WTC11 (cell line): Measurements from ENCODE around the gene CACNA2D1. TPM values are rescaled to one million over a fixed set of nuclear protein-coding genes. Genes with fewer than 3 reads are reported as not detected.

Experiments used
- ATAC-seq: fragments of 200-7000 bp; cut with Tn5 transposase; 2 replicates; pipeline ENCODE4 v1.10.0; 2021; ENCODE audit warnings: mild to moderate bottlenecking, moderate library complexity
- CTCF ChIA-PET: fragments of 300-600 bp; sonication (Branson Sonifier 250); formaldehyde crosslinking; loops from one replicate; lab custom pipeline; 2021; ENCODE audit warnings: antibody characterized with exemption; lab: Charles Lee
- POLR2A ChIA-PET: fragments of 350-600 bp; sonication (Branson Sonifier 250); formaldehyde crosslinking; loops from one replicate; lab custom pipeline; 2021; ENCODE audit warnings: antibody characterized with exemption; lab: Charles Lee
- DNase-seq: peaks from one replicate; pipeline ENCODE4 v3.0.0; 2021; ENCODE audit warnings: low spot score
- H3K27ac Mint-ChIP-seq: 2 replicates; pipeline ENCODE4 v1.8.0; 2021; ENCODE audit warnings: mixed read lengths
- H3K27me3 Mint-ChIP-seq: 2 replicates; pipeline ENCODE4 v1.8.0; 2021; ENCODE audit warnings: low read depth, mild to moderate bottlenecking, moderate library complexity, mixed read lengths
- H3K36me3 Mint-ChIP-seq: 2 replicates; pipeline ENCODE4 v1.8.0; 2021; ENCODE audit warnings: mixed read lengths
- H3K4me1 Mint-ChIP-seq: 2 replicates; pipeline ENCODE4 v1.8.0; 2022; ENCODE audit warnings: mixed read lengths
- H3K4me3 Mint-ChIP-seq: 2 replicates; pipeline ENCODE4 v1.8.0; 2021; ENCODE audit warnings: mild to moderate bottlenecking, moderate library complexity, mixed read lengths
- H3K9me3 Mint-ChIP-seq: 2 replicates; pipeline ENCODE4 v1.8.0; 2021; ENCODE audit warnings: mixed read lengths
- ATF6 ChIP-seq: sonication (generic); formaldehyde crosslinking; IDR thresholded peaks from 2 replicates; pipeline ENCODE4 v1.8.1; 2023; ENCODE audit warnings: mild to moderate bottlenecking, missing genetic modification reagents
- CBFB ChIP-seq: sonication (generic); formaldehyde crosslinking; IDR thresholded peaks from 2 replicates; pipeline ENCODE4 v1.8.1; 2022; ENCODE audit warnings: mild to moderate bottlenecking, low read depth, missing genetic modification reagents
- FOXP1 ChIP-seq: sonication (generic); formaldehyde crosslinking; IDR thresholded peaks from 2 replicates; pipeline ENCODE4 v1.8.0; 2022; ENCODE audit warnings: missing genetic modification reagents, mild to moderate bottlenecking, moderate library complexity, borderline replicate concordance
- GRHL2 ChIP-seq: fragments of 250-450 bp; sonication (Bioruptor Pico); IDR thresholded peaks from 2 replicates; pipeline ENCODE4 v1.8.0; 2022; ENCODE audit warnings: mild to moderate bottlenecking, moderate library complexity; ENCODE audit not compliant: insufficient replicate concordance, severe bottlenecking
- GTF2I ChIP-seq: fragments of 250-450 bp; sonication (Bioruptor Pico); conservative IDR thresholded peaks from 2 replicates; pipeline ENCODE4 v1.4.0; 2021; ENCODE audit warnings: mild to moderate bottlenecking
- HMGXB4 ChIP-seq: sonication (generic); formaldehyde crosslinking; IDR thresholded peaks from 2 replicates; pipeline ENCODE4 v1.8.1; 2023; ENCODE audit warnings: mild to moderate bottlenecking, moderate library complexity, missing genetic modification reagents
- KAT7 ChIP-seq: sonication (generic); formaldehyde crosslinking; IDR thresholded peaks from 2 replicates; pipeline ENCODE4 v1.8.1; 2023; ENCODE audit warnings: missing genetic modification reagents, mild to moderate bottlenecking, borderline replicate concordance
- NFATC4 ChIP-seq: fragments of 250-450 bp; sonication (Bioruptor Pico); IDR thresholded peaks from 2 replicates; pipeline ENCODE4 v1.9.0; 2021; ENCODE audit warnings: mild to moderate bottlenecking
- OVOL2 ChIP-seq: fragments of 250-450 bp; sonication (Bioruptor Pico); IDR thresholded peaks from 2 replicates; pipeline ENCODE4 v1.9.0; 2021; ENCODE audit warnings: mild to moderate bottlenecking, borderline replicate concordance
- SMAD3 ChIP-seq: sonication (generic); formaldehyde crosslinking; IDR thresholded peaks from 2 replicates; pipeline ENCODE4 v1.8.0; 2022; ENCODE audit warnings: missing genetic modification reagents, mild to moderate bottlenecking, borderline replicate concordance
- SOX15 ChIP-seq: fragments of 250-450 bp; sonication (Bioruptor Pico); IDR thresholded peaks from 2 replicates; pipeline ENCODE4 v1.9.0; 2021; ENCODE audit warnings: mild to moderate bottlenecking
- STAT6 ChIP-seq: sonication (generic); formaldehyde crosslinking; conservative IDR thresholded peaks from 2 replicates; pipeline ENCODE4 v1.8.1; 2023; ENCODE audit warnings: mild to moderate bottlenecking, low read depth, missing genetic modification reagents, moderate library complexity
- TEAD1 ChIP-seq: sonication (generic); formaldehyde crosslinking; IDR thresholded peaks from 2 replicates; pipeline ENCODE4 v1.8.0; 2022; ENCODE audit warnings: mild to moderate bottlenecking, missing genetic modification reagents
- TEAD4 ChIP-seq: sonication (generic); formaldehyde crosslinking; IDR thresholded peaks from 2 replicates; pipeline ENCODE4 v1.8.0; 2022; ENCODE audit warnings: mild to moderate bottlenecking, missing genetic modification reagents
- ZNF317 ChIP-seq: sonication (generic); formaldehyde crosslinking; IDR thresholded peaks from 2 replicates; pipeline ENCODE4 v1.8.1; 2023; ENCODE audit warnings: low read depth, mild to moderate bottlenecking, moderate library complexity, missing genetic modification reagents, borderline replicate concordance
- ZNF671 ChIP-seq: fragments of 250-450 bp; sonication (Bioruptor Pico); IDR thresholded peaks from 2 replicates; pipeline ENCODE4 v1.8.0; 2021; ENCODE audit warnings: mild to moderate bottlenecking
- total RNA-seq: library from RNA; stranded (reverse); gene quantifications from 3 replicates; pipeline ENCODE4 v1.2.3, GENCODE V29; 2021
- TF ChIP-seq, protein P1 (sequence below): sonication (generic); formaldehyde crosslinking; IDR thresholded peaks from 2 replicates; pipeline ENCODE4 v1.8.0; 2022; ENCODE audit warnings: mild to moderate bottlenecking, missing genetic modification reagents
- TF ChIP-seq, protein P2 (sequence below): fragments of 250-450 bp; sonication (Bioruptor Pico); conservative IDR thresholded peaks from 2 replicates; pipeline ENCODE4 v1.9.0; 2021; ENCODE audit warnings: mild to moderate bottlenecking
- TF ChIP-seq, protein P3 (sequence below): sonication (generic); formaldehyde crosslinking; conservative IDR thresholded peaks from 2 replicates; pipeline ENCODE4 v1.8.1; 2022; ENCODE audit warnings: mild to moderate bottlenecking, missing genetic modification reagents
- TF ChIP-seq, protein P4 (sequence below): sonication (generic); formaldehyde crosslinking; IDR thresholded peaks from 2 replicates; pipeline ENCODE4 v1.8.0; 2022; ENCODE audit warnings: mild to moderate bottlenecking, missing genetic modification reagents
- TF ChIP-seq, protein P5 (sequence below): sonication (generic); formaldehyde crosslinking; IDR thresholded peaks from 2 replicates; pipeline ENCODE4 v1.8.1; 2022; ENCODE audit warnings: mild to moderate bottlenecking, missing genetic modification reagents, moderate library complexity, borderline replicate concordance

CACNA2D1 gene
- total RNA-seq, 1 experiment from 2014 or later: 33.3 TPM

DNA sequence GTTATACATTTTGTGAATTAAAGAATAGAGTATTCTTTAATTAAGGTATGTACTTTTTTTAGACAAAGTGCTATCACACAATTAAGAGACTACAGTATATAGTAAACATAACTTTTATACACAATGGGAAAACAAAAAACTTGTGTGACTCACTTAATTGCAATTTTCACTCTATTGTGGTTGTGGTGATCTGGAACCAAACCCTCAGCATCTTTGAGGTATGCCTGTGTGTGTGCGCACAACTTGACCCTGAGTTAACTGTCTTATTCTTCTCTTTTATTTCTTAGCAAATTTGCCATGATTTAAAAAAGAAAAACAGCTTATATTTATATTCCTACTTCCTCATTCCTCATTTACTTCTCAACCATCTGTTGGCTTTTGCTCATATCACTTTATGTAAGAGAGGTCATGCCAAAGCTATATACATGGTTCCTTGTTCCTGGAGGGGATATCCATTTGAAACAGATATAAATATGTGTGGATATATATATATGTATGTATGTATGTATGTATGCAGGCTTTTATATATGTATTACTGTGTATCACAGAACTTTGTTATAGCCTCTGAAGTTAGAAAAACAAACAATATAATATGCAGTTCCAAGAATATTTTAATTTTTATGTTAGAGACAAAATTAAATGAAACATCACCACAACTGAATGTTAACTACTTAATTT is 414.2 kb downstream of the CACNA2D1 start:
- TF ChIP-seq TEAD4: no peak
- TF ChIP-seq, protein P1, sequence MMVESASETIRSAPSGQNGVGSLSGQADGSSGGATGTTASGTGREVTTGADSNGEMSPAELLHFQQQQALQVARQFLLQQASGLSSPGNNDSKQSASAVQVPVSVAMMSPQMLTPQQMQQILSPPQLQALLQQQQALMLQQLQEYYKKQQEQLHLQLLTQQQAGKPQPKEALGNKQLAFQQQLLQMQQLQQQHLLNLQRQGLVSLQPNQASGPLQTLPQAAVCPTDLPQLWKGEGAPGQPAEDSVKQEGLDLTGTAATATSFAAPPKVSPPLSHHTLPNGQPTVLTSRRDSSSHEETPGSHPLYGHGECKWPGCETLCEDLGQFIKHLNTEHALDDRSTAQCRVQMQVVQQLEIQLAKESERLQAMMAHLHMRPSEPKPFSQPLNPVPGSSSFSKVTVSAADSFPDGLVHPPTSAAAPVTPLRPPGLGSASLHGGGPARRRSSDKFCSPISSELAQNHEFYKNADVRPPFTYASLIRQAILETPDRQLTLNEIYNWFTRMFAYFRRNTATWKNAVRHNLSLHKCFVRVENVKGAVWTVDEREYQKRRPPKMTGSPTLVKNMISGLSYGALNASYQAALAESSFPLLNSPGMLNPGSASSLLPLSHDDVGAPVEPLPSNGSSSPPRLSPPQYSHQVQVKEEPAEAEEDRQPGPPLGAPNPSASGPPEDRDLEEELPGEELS (CRISPR knock-in tag): no peak
- TF ChIP-seq ATF6: no peak
- TF ChIP-seq ZNF671 (CRISPR knock-in tag): no peak
- TF ChIP-seq, protein P2, sequence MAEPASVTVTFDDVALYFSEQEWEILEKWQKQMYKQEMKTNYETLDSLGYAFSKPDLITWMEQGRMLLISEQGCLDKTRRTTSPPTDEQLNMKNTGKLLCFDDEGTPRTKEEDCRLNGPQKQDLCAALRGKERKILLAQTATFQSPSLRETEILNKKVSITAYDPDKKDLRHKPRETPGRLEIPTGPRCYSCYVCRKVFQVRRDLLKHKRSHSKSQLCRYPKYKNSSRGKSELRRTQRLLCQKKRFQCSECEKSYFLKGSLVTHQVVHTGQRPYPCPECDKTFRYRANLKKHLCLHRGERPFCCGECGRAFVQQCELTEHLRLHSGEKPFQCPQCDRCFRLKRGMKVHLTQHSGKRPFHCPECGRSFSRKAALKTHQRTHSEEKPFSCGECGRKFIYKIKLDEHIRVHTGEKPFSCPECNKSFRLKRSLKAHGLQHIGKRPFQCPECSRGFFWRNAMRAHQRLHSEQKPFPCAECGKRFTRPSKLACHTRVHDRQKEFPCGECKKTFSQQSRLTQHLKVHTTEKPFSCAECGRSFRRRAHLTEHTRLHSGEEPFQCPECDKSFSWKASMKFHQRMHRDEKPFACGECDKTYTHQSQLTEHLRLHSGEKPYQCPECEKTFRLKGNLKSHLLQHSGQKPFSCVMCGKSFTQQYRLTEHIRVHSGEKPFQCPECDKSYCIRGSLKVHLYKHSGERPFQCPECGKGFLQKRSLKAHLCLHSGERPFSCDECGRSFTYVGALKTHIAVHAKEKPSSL: no peak
- no peak for TF ChIP-seq TEAD1 (CRISPR knock-in tag)
- no peak for TF ChIP-seq KAT7
- no peak for TF ChIP-seq FOXP1 (CRISPR knock-in tag)
- TF ChIP-seq NFATC4 (CRISPR knock-in tag): no peak
- no peak for TF ChIP-seq SMAD3 (CRISPR knock-in tag)
- TF ChIP-seq GTF2I (CRISPR knock-in tag): no peak
- no peak overlapping the region for H3K27ac Mint-ChIP-seq
- H3K4me3 Mint-ChIP-seq: no peak overlapping the region
- ChIA-PET CTCF (no interaction called here), POLR2A (no interaction called here)
- no peaks in the 10 kb centered on the region for H3K36me3 Mint-ChIP-seq
- ATAC-seq (no peak), DNase-seq (no peak)
- H3K9me3 Mint-ChIP-seq: no peaks in the 10 kb centered on the region
- H3K27me3 Mint-ChIP-seq: no peaks in the 10 kb centered on the region
- H3K4me1 Mint-ChIP-seq: peaks cover 16% of the 10 kb centered on the region

DNA sequence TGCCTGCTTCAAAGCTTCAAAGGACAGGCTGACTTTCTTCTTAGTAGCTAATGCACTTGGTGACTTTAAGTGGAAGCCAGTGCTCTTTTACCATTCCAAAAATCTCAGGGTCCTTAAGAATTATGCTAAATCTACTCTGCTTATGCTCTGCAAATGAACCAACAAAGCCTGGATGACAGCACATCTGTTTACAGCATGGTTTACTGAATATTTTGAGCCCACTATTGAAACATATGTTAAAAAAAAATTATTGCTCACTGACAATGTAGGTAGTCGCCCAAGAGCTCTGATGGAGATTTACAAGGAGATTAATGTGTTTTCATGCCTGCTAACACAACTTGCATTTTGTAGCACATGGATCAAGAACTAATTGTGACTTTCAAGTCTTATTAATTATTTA is 415.5 kb downstream of the CACNA2D1 start:
- no peaks in the 10 kb centered on the region for H3K36me3 Mint-ChIP-seq
- H3K4me1 Mint-ChIP-seq: peaks cover 11% of the 10 kb centered on the region
- H3K9me3 Mint-ChIP-seq: no peaks in the 10 kb centered on the region
- POLR2A ChIA-PET: interaction anchor here (0.6 kb wide), 1 partner anchor 1217 kb away, joined by 3 read pairs; no protein-coding TSS in a partner anchor
- no peak for ATAC-seq
- no peak overlapping the region for H3K4me3 Mint-ChIP-seq
- DNase-seq: no peak
- no peaks in the 10 kb centered on the region for H3K27me3 Mint-ChIP-seq
- H3K27ac Mint-ChIP-seq: no peak overlapping the region
- CTCF ChIA-PET: no interaction called here
- TF ChIP-seq, protein P3, sequence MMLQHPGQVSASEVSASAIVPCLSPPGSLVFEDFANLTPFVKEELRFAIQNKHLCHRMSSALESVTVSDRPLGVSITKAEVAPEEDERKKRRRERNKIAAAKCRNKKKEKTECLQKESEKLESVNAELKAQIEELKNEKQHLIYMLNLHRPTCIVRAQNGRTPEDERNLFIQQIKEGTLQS (CRISPR knock-in tag): no peak
- TF ChIP-seq ZNF317 (CRISPR knock-in tag) (no peak), TEAD1 (CRISPR knock-in tag) (no peak), GRHL2 (CRISPR knock-in tag) (no peak), CBFB (CRISPR knock-in tag) (no peak), SOX15 (no peak), TEAD4 (no peak), SMAD3 (CRISPR knock-in tag) (no peak), STAT6 (CRISPR knock-in tag) (no peak), OVOL2 (CRISPR knock-in tag) (no peak), HMGXB4 (CRISPR knock-in tag) (no peak)
- TF ChIP-seq, protein P4, sequence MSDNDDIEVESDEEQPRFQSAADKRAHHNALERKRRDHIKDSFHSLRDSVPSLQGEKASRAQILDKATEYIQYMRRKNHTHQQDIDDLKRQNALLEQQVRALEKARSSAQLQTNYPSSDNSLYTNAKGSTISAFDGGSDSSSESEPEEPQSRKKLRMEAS (CRISPR knock-in tag): no peak
- TF ChIP-seq, protein P5, sequence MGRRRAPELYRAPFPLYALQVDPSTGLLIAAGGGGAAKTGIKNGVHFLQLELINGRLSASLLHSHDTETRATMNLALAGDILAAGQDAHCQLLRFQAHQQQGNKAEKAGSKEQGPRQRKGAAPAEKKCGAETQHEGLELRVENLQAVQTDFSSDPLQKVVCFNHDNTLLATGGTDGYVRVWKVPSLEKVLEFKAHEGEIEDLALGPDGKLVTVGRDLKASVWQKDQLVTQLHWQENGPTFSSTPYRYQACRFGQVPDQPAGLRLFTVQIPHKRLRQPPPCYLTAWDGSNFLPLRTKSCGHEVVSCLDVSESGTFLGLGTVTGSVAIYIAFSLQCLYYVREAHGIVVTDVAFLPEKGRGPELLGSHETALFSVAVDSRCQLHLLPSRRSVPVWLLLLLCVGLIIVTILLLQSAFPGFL (CRISPR knock-in tag): no peak
